Endodermal cell (in vitro differentiated cells): Measurements from ENCODE around the gene AATF. TPM values are rescaled to one million over a fixed set of nuclear protein-coding genes. Genes with fewer than 3 reads are reported as not detected.

Source experiments
- DNase-seq: peaks from one replicate; pipeline ENCODE4 v3.0.0-alpha.2; 2017
- H3K27ac ChIP-seq: 2 replicates; pipeline ENCODE4 v1.5.1; 2013; ENCODE audit warnings: mild to moderate bottlenecking, low read depth, low read length, moderate library complexity
- H3K27me3 ChIP-seq: 2 replicates; pipeline ENCODE4 v1.6.1; 2013; ENCODE audit warnings: mild to moderate bottlenecking, low read length, moderate library complexity; ENCODE audit not compliant: insufficient read depth, control insufficient read depth, poor library complexity, severe bottlenecking
- H3K36me3 ChIP-seq: 2 replicates; pipeline ENCODE4 v1.7.0; 2013; ENCODE audit warnings: mild to moderate bottlenecking, low read length, moderate library complexity; ENCODE audit not compliant: control insufficient read depth, insufficient read depth
- H3K4me1 ChIP-seq: one replicate; pipeline ENCODE4 v1.7.0; 2013; ENCODE audit warnings: low read length; ENCODE audit not compliant: control insufficient read depth, insufficient read depth
- H3K4me3 ChIP-seq: 2 replicates; pipeline ENCODE4 v1.5.1; 2013; ENCODE audit warnings: mild to moderate bottlenecking, low read length, moderate library complexity
- H3K9ac ChIP-seq: 2 replicates; pipeline ENCODE4 v1.6.1; 2013; ENCODE audit warnings: mild to moderate bottlenecking, low read length, moderate library complexity; ENCODE audit not compliant: poor library complexity, severe bottlenecking; ENCODE audit errors: extremely low read depth
- H3K9me3 ChIP-seq: 2 replicates; pipeline ENCODE4 v1.6.1; 2013; ENCODE audit warnings: mild to moderate bottlenecking, low read length, moderate library complexity; ENCODE audit not compliant: control insufficient read depth
- H3K27ac Mint-ChIP-seq: 2 replicates; pipeline ENCODE4 v1.8.0; 2020; ENCODE audit warnings: mixed read lengths
- H3K27me3 Mint-ChIP-seq: 2 replicates; pipeline ENCODE4 v1.8.0; 2021; ENCODE audit warnings: mild to moderate bottlenecking, mixed read lengths; ENCODE audit not compliant: insufficient read depth
- H3K36me3 Mint-ChIP-seq: 2 replicates; pipeline ENCODE4 v1.8.0; 2020; ENCODE audit warnings: low read depth, mixed read lengths
- H3K4me1 Mint-ChIP-seq: 2 replicates; pipeline ENCODE4 v1.8.0; 2020; ENCODE audit warnings: mixed read lengths
- H3K4me3 Mint-ChIP-seq: 2 replicates; pipeline ENCODE4 v1.8.0; 2020; ENCODE audit warnings: mild to moderate bottlenecking, moderate library complexity, mixed read lengths
- H3K9me3 Mint-ChIP-seq: 2 replicates; pipeline ENCODE4 v1.8.0; 2020; ENCODE audit warnings: mild to moderate bottlenecking, mixed read lengths
- WGBS, 2 experiments: methylation state at CpG; one replicate each; pipeline versions ENCODE4 v1.1.5 to v1.1.7; 2013; ENCODE audit warnings: missing lambda C conversion rate in 2 of 2, mixed read lengths in 1 of 2; ENCODE audit not compliant: insufficient coverage in 1 of 2, insufficient read length in 1 of 2; 5-methylcytosine and 5-hydroxymethylcytosine counted together
- total RNA-seq, 2 donors: library from RNA; stranded (reverse); fragmentation: NEBNext Ultra II Directional in 1 of 2; extraction: Animal tissue kit (Norgen Biotek cat#: 25700) in 1 of 2; gene quantifications; 2 replicates in 1 of 2; 3 replicates in 1 of 2; pipeline ENCODE4 v1.2.1, GENCODE V29; 2021
- TF ChIP-seq, protein P1 (sequence below): fragments of 200-600 bp; sonication (generic); conservative IDR thresholded peaks from 2 replicates; pipeline ENCODE4 v1.5.0; 2021; ENCODE audit warnings: antibody characterized with exemption, mild to moderate bottlenecking

The AATF gene
- total RNA-seq, 2 donors from 2014 or later: 90.7 TPM

DNA sequence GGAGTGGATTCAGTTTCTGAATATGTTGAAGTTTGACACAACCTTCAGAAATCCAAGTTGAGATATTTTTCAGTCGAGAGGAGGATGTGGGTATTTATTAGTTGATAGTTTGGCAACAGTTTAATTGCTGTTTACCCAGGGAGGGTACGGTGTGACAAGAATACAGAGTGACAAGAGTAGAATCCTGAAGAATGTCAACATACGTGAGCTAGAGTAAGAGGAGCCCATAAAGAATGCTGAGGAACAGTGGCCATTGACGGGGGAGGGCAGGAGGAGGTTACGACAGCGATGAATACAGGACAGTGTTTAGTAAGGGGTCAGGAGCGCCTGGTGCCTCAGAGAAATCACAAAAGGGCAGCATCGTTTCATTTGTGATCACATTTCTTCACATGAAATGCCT is 76.5 kb downstream of the AATF start:
- DNase-seq: no peak
- WGBS, 2 experiments: 92 to 96% methylated on average over 6 to 8 of the region's 8 CpGs
- TF ChIP-seq, protein P1, sequence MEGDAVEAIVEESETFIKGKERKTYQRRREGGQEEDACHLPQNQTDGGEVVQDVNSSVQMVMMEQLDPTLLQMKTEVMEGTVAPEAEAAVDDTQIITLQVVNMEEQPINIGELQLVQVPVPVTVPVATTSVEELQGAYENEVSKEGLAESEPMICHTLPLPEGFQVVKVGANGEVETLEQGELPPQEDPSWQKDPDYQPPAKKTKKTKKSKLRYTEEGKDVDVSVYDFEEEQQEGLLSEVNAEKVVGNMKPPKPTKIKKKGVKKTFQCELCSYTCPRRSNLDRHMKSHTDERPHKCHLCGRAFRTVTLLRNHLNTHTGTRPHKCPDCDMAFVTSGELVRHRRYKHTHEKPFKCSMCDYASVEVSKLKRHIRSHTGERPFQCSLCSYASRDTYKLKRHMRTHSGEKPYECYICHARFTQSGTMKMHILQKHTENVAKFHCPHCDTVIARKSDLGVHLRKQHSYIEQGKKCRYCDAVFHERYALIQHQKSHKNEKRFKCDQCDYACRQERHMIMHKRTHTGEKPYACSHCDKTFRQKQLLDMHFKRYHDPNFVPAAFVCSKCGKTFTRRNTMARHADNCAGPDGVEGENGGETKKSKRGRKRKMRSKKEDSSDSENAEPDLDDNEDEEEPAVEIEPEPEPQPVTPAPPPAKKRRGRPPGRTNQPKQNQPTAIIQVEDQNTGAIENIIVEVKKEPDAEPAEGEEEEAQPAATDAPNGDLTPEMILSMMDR: no peak
- peaks cover 50% of the 10 kb centered on the region for H3K36me3 ChIP-seq
- H3K36me3 Mint-ChIP-seq: peaks cover 37% of the 10 kb centered on the region
- no peaks in the 10 kb centered on the region for H3K27me3 ChIP-seq
- H3K9me3 ChIP-seq: no peaks in the 10 kb centered on the region
- no peaks in the 10 kb centered on the region for H3K4me1 ChIP-seq
- H3K9ac ChIP-seq: no peak overlapping the region
- H3K4me3 ChIP-seq: no peak overlapping the region
- H3K4me3 Mint-ChIP-seq: no peak overlapping the region
- no peak overlapping the region for H3K27ac ChIP-seq
- peaks cover 8% of the 10 kb centered on the region for H3K4me1 Mint-ChIP-seq
- H3K9me3 Mint-ChIP-seq: no peaks in the 10 kb centered on the region
- H3K27me3 Mint-ChIP-seq: no peaks in the 10 kb centered on the region
- no peak overlapping the region for H3K27ac Mint-ChIP-seq

DNA sequence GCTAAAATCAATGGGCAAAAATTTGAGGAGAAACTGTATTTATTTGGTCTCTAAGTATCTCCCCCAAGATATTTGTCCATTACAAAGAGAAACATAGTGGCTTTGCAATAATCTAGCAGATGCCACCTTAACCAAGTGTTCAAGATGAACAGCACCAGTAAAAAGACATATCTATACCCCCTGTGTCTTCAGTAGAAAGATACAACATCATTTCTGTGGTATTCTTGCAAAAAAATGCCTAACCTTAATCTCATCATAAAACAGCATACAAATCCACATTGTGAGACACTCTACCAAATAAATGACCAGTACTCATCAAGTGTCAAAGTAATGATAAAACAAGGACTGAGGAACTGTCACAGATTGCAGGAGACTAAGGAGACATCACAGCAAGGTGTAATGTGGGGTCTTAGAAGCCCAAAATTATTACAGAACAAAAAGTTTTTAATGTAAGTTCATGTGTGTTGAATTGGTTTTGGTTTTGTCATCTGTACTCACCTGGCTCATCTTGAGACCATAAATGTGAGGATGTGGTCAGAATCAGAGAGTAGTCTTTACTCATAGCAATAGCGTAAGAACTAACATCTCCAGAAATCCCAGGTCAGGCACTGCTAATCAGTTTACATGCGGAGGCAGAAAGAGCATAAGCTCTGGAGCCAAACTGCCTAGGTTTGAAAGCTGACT is 77.2 kb downstream of the AATF start:
- no peaks in the 10 kb centered on the region for H3K27me3 Mint-ChIP-seq
- peaks cover 2% of the 10 kb centered on the region for H3K9me3 ChIP-seq
- DNase-seq: no peak
- H3K4me3 Mint-ChIP-seq: no peak overlapping the region
- H3K9ac ChIP-seq: no peak overlapping the region
- peaks cover 36% of the 10 kb centered on the region for H3K36me3 Mint-ChIP-seq
- no peaks in the 10 kb centered on the region for H3K27me3 ChIP-seq
- TF ChIP-seq, protein P1: no peak
- H3K4me3 ChIP-seq: no peak overlapping the region
- no peaks in the 10 kb centered on the region for H3K4me1 ChIP-seq
- no peak overlapping the region for H3K27ac ChIP-seq
- H3K4me1 Mint-ChIP-seq: peaks cover 8% of the 10 kb centered on the region
- WGBS, 2 experiments: 93 to 100% methylated on average over 2 of the region's 2 CpGs
- H3K27ac Mint-ChIP-seq: no peak overlapping the region
- H3K36me3 ChIP-seq: peaks cover 50% of the 10 kb centered on the region
- no peaks in the 10 kb centered on the region for H3K9me3 Mint-ChIP-seq

DNA sequence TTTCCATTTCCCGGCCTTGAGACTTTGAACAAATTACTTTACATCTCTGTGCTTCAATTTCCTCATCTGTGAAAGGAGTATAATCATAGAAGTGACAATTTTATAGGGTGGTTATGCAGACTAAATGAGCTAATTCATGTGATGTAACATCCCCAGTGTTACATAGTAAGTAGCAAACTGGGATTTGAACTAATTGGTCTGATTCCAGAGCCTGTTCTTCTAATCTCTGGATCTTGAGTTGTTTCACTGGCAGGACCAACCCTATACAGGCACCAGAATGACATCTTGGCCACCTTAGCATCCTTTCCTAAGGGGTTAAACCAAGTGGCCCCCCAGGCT is 77.7 kb downstream of the AATF start:
- TF ChIP-seq, protein P1: no peak
- no peaks in the 10 kb centered on the region for H3K27me3 Mint-ChIP-seq
- Histone ChIP-seq H3K27me3 (no peaks in the 10 kb centered on the region), H3K4me1 (no peaks in the 10 kb centered on the region), H3K36me3 (peaks cover 54% of the 10 kb centered on the region), H3K4me3 (no peak overlapping the region), H3K9me3 (peaks cover 7% of the 10 kb centered on the region), H3K9ac (no peak overlapping the region), H3K27ac (no peak overlapping the region)
- peaks cover 41% of the 10 kb centered on the region for H3K36me3 Mint-ChIP-seq
- peaks cover 1% of the 10 kb centered on the region for H3K9me3 Mint-ChIP-seq
- no peak overlapping the region for H3K27ac Mint-ChIP-seq
- H3K4me1 Mint-ChIP-seq: peaks cover 8% of the 10 kb centered on the region
- DNase-seq: no peak
- 100% methylated on average over 1 of the region's 1 CpG; no CpG with 5 or more reads in 1 of the 2 experiments for WGBS, 2 experiments
- no peak overlapping the region for H3K4me3 Mint-ChIP-seq
